G401.6 (cell line): ENCODE results near the gene ANKHD1.
"Not testable (repeated sequence)": the region's sequence is repeated elsewhere in the genome, so short reads cannot be mapped to it uniquely, and the experiment has no call there.

Experiments
- FAIRE-seq: peaks from 2 replicates; lab custom pipeline; 2012; peaks lifted over from hg19 to GRCh38; lab: Jason Lieb, UNC

ANKHD1 gene

DNA sequence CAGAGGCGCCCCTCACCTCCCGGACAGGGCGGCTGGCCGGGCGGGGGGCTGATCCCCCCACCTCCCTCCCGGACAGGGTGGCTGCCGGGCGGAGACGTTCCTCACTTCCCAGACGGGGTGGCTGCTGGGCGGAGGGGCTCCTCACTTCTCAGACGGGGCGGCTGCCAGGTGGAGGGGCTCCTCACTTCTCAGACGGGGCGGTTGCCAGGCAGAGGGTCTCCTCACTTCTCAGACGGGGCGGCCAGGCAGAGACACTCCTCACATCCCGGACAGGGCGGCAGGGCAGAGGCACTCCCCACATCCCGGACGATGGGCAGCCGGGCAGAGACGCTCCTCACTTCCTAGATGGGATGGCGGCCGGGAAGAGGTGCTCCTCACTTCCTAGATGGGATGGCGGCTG, 26.1 kb downstream of the ANKHD1 start:
- not testable (repeated sequence) for FAIRE-seq

DNA sequence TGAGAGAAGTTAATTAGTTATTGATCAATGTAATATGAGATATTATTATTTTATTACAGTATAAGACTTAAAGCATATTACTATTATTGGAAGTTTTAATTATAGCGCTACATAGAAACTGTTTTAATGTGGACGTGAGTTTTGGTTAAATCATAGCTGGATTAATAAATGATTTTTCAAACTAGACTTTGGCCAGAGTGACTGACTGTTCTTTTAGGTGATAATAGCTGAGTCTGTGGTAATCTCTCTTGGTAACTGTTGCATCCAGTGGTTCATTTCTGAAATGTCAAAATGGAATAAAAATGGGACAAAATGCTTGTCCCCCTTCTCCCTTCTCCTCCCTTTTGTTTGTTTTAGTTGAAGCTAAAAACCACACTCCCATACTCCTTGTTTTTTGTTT, 28.1 kb downstream of the ANKHD1 start:
- no peak for FAIRE-seq

DNA sequence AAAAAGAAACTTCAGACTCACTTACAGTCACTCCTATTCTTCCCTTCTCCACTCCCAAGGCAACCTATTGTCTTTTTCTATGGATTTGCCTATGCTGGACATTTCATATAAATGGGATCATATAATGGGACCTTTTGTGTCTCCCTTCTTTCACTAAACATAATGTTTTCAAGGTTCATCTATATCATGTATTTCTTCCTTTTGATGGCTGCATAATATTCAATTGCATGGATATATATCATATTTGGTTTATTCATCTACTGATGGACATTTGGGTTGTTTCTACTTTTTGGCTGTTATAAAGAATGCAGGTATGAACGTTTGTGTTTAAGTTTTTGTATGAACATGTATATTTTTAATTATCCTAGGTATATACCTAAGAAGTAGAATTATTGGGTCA, 30.6 kb downstream of the ANKHD1 start:
- peak; percentile 71 for FAIRE-seq

DNA sequence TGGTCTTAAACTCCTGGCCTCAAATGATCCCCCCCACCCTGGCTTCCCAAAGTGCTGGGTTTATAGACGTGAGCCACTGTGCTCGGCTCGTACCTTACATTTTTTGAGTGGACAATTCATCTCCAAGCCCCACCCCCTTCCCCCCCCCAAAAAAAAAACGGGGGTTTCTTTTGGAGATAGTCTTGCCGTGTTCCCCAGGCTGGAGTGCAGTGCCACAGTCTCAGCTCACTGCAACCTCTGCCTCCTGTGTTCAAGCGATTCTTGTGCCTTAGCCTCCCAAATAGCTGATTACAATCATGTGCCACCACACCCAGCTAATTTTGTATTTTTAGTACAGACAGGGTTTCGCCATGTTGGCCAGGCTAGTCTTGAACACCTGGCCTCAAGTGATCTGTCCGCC, 31.3 kb downstream of the ANKHD1 start:
- no peak for FAIRE-seq

DNA sequence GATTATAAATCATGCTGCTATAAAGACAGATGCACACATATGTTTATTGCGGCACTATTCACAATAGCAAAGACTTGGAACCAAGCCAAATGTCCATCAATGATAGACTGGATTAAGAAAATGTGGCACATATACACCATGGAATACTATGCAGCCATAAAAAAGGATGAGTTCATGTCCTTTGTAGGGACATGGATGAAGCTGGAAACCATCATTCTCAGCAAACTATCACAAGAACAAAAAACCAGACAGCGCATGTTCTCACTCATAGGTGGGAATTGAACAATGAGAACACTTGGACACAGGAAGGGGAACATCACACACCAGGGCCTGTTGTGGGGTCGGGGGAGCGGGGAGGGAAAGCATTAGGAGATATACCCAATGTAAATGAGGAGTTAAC, 55.7 kb downstream of the ANKHD1 start:
- FAIRE-seq, result not testable (repeated sequence)

DNA sequence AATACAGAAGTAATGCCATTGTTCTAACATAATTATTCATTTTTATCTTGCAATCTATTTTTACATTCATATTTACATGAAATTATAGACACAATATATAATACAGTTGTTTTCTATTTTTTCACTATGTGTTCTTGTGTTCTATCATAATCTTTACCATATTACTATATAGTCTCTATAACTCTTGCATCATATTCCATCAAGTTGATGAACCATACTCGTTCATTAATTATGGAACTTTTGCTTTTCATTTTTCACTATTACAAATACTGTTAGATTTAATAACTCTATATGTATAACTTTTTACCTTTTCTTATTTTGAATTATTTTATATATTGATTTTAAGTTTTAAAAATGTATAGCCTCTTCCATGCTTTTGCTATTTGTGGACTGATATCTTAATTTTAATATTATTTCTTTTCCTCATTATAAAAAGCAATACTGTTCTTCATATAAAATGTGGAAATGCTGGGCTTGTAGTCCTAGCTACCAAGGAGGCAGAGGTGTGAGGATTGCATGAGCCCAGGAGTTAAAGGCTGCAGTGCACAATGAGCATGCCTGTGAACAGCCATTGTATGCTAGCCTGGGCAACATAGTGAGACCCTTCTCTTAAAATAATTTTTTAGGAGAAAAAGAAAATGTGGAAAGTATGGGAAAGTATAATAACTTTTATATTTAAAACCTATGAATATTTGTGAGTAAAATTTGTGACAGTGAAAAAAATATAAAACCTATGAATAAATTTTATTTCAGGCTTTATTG, 65.5 kb downstream of the ANKHD1 start:
- FAIRE-seq, result peak; percentile 90

DNA sequence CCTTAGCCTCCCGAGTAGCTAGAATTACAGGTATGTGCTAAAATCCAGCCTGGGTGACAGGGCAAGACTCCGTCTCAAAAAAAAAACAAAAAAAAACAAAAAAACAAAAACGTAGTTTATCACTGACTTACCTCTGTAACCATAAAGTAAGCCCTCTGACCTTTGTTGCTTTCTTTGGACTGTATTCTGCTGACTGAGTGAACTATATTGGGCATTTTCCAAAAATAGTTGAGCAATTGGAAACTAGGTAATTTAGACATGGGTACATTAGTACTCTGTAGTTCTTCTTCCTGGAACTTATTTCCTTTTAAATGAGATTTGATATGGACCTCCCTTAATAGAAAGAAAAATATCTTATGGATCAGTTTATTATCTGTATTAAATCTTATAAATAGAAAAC, 66.6 kb downstream of the ANKHD1 start:
- peak; percentile 27 for FAIRE-seq

DNA sequence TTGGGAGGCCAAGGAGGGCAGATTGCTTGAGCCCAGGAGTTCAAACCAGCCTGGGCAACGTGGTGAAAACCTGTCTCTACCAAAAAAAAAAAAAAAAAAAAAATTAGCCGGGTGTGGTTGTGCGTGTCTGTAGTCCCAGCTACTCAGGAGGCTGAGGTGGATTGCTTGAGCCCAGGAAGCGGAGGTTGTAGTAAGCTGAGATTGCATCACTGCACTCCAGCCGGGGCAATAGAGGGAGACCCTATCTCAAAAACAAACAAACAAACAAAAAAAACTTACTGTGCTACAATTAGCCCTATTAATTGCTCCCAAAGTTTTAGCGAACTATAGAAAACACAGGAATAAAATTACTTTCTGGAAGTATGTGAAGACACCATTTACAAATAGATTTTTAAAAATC, 67.6 kb downstream of the ANKHD1 start:
- no peak for FAIRE-seq

DNA sequence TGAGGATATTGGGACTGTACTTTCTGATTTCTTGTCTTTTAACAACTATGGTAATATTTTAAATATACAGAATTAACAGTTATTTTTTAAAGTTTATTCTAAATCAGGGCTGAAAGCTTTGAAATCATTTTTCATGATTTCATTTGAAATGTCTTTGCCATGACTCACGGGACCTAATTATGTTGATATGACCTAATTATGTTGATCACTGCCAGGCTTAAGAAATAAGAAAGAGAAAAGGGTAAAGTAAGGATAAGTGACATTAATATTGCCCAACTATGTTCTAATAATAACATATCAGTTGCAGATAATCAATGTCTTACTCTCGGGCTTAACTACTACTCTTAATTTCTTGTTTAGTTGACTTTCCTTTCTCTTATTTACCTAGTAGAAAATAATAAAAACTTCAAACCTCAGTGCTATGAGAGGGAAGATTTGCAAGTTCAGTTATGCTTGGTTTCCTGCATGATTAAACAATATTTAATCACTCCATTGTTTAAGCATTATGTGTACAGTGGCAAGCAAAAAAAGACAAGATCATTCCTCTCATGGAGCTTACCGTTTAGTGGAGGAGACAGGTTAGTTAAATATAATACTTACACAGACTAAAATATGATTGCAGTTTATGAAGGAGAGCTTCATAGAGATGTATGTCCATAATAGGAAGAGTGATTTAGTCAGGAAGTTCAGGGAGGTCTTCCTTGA, 78.8 kb downstream of the ANKHD1 start:
- FAIRE-seq, result peak; percentile 63

DNA sequence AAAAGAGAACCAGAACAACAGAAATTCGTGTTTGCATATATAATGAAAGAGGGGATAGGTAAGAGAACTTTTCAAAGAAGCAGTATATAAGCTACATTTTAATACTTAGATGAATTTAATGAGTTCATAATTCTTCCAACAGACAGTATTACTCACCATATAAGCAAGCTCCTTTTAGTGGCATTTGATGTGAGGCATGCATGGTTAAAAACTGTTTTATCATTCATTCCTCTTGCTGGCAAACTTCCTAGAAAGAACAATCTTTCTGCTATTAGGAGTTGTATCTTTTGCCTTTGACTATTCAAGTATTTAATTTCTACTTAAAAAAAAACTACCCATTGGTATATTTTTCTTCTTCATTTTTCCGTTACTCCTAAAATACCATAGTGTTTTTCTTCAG, 80.1 kb downstream of the ANKHD1 start:
- FAIRE-seq, result no peak

DNA sequence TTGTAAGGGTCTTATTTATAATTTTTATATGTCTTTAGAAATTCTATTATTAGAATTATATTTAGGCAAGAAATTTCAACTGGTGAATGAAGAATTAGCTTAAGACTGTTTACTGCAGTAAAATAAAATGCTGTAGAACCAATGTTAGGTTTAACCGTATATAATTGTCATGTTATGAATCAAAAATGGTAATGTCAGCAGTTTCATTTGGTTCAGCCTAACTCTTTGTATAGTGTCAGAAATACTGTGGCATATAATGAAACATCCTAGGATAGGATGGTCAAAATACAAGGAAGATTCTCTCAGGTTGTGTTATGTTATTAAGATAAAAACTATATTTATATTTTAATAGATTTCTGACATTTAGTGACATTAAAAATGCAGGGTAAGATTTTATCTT, 81.4 kb downstream of the ANKHD1 start:
- FAIRE-seq, result peak; percentile 51

DNA sequence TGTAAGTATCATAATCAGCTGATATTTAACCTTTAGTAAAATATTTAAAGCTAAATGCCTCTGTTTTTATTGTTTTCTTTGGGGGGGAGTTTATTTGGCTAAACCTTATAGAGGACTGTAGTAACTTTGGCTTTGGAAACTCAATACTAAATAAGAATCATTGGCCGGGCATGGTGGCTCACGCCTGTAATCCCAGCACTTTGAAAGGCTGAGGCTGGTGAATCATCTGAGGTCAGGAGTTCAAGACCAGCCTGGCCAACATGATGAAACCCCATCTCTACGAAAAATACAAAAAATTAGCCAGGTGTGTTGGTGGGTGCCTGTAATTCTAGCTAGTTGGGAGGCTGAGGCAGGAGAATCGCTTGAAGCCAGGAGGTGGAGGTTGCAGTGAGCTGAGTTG, 86.5 kb downstream of the ANKHD1 start:
- FAIRE-seq, result not testable (repeated sequence)

DNA sequence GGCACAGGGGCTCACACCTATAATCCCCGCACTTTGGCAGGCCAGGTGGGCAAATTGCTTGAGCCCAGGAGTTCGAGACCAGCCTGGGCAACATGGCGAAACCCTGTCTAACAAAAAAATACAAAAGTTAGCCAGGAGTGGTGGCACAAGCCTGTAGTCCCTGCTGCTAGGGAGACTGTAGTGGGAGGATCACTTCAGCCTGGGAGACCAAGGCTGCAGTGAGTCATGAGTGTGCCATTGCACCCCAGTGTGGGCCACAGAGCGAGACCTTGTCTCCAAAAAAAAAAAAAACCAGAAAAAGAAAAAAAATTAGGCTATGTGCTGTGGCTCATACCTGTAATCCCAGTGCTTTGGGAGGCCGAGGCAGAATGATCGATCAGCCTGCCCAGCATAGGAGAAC, 87.3 kb downstream of the ANKHD1 start:
- FAIRE-seq, result no peak

DNA sequence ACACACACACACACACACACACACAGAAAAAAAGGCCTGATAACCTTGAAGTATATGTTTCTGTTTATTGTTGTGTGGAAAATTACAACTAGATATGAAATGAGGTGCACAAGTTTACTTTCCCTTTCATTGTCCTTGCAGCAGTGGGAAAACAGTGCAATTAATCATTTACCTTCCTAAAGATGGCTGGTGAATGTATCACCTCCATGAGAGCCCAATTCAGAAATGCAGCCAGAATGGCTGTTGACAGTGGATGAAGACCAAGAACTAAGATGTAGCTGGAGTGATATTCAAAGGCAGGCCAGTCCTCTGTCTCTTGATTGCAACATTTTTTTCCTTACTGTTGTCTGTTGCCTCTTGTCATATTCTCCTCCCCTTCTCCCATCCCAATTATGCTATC, 96.3 kb downstream of the ANKHD1 start:
- FAIRE-seq, result no peak

DNA sequence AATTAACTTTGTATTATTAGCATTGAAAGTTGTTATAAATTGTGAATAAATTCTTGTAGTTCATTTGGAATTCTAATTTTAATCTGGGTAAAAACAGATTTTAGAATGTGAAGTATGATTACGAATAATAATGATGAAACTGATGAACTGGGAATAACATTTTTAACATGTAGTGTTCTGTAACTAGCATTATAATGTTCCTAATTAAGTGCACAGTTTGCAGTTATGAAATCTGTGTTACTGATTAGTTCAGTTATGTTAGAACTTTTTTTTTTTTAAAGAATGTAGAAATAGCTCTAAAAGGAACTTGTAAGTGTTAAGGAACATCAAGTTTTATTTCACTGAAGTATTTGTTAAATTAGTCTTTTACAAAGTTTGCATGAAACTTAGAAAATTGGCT, 97.0 kb downstream of the ANKHD1 start:
- no peak for FAIRE-seq

DNA sequence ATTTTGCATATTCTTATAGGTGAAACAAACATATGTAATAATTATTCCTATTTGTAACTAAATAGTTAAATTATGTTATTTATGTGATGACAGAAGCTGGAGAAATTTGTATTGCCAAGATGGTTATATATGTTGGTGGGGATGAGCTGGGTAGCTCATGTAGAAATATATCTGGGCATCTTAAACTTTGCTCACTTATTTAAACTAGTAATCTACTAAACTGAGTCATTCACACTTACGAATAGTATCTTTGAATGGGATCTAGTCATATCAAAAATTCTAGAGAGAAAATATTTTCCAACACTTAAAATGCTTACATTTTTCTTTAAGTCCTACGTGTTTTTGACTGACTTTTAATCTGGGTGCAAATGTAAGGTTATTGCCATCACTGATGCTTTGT, 101.2 kb downstream of the ANKHD1 start:
- FAIRE-seq, result peak; percentile 37

DNA sequence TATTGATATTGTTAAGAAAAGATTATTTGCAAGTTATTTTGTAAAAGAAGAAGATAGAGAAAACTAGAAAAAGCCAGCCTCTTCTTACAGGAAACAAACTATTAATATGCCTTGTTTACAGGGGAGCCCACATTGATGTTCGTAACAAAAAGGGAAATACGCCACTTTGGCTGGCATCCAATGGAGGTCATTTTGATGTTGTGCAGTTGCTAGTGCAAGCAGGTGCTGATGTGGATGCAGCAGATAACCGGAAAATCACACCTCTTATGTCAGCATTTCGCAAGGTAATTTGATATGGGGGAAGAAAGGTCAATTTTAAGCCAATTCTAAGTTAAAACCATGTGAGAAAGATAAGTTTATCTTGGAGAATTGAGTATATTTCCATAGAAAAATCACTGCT, 108.3 kb downstream of the ANKHD1 start:
- FAIRE-seq, result no peak

DNA sequence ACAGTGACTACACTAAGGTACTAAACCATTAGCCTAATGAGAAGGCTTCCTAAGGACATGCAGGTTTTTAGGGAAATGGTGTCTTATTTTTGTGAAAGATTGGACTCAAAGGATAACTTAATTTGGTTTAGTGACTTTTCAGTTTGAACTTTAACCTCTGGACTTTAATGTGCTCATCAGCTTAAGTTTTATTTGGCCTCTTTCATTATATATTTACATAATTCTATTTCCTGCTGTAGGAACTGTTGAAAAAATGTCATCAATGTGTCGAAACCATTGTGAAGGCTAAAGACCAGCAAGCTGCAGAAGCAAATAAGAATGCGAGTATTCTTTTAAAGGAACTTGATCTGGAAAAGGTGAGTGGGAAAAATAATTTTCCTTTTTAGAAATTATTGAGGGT, 111.5 kb downstream of the ANKHD1 start:
- no peak for FAIRE-seq

DNA sequence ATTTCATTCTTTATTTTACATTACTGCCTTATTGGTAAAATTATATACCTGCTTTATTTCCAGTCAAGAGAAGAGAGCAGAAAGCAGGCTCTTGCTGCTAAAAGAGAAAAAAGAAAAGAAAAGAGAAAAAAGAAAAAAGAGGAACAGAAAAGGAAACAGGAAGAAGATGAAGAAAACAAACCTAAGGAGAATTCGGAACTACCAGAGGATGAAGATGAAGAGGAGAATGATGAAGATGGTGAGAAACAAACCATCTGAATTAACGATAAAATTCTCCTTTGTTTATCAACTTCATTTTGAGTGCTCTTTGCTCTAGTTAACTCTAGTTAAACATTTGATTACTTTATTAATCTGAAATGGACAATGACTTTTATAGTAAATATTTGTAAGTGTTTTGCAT, 122.4 kb downstream of the ANKHD1 start:
- peak; percentile 30 for FAIRE-seq

DNA sequence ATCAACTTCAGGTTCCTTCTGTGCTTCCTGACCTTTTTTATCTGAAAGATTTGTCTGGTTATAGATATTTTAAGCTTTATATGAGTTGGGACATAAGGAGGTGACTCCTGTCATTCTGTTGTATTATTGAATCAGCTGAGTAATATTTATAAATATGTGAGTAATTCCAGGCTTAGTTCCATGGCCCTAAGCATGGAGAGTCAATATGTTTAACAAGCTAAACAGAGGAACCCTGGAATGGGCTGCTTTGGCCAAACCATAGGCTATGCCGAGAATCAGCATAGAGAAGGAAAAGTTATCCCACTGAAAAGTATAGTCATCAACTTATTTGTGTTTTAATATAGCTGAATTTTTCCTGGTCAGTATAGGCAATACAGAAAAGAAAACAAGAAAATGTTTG, 138.6 kb downstream of the ANKHD1 start:
- no peak for FAIRE-seq

DNA sequence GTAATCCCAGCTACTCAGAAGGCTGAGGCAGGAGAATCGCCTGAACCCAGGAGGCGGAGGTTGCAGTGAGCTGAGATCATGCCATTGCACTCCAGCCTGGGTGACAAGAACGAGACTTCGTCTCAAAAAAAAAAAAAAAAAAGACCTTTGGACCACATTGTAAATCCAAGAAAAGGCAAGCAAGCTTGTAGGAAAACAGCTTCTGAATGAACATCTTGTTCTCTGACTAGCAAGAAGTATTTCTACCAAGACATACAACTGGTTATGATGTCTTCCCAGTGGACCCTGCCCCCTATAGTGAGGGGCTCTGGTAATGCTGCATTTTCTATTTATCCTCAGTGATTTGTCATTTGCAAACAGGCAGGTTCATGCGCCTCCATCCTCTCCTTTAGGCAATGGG, 141.3 kb downstream of the ANKHD1 start:
- FAIRE-seq, result no peak

DNA sequence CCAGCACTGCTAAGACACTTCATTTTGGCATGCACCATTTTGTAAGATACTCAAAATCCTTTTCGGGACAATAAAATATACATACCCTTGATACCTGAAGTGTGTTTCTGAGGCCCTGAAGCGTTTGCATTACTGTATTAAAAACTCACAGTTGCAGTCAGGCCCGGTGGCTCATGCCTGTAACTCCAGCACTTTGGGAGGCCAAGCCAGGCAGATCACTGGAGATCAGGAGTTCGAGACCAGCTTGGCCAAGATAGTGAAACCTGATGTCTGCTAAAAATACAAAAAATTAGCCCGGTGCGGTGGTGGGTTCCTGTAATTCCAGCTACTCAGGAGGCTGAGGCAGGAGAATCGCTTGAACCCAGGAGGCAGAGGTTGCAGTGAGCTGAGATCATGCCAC, 143.4 kb downstream of the ANKHD1 start:
- no peak for FAIRE-seq

DNA sequence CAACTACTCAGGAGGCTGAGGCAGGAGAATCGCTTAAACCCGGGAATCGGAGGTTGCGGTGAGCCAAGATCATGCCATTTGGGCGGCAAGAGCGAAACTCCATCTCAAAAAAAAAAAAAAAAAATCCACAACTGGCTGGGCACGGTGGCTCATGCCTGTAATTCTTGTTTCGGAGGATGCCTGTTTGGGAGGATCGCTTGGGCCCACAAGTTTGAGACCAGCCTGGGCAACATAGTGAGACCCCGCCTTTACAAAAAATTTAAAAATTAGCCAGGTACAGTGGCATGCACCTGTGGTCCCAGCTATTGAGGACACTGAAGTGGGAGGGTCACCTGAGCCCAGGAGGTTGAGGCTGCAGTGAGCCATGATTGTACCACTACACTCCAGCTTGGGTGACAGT, 144.0 kb downstream of the ANKHD1 start:
- FAIRE-seq, result no peak

DNA sequence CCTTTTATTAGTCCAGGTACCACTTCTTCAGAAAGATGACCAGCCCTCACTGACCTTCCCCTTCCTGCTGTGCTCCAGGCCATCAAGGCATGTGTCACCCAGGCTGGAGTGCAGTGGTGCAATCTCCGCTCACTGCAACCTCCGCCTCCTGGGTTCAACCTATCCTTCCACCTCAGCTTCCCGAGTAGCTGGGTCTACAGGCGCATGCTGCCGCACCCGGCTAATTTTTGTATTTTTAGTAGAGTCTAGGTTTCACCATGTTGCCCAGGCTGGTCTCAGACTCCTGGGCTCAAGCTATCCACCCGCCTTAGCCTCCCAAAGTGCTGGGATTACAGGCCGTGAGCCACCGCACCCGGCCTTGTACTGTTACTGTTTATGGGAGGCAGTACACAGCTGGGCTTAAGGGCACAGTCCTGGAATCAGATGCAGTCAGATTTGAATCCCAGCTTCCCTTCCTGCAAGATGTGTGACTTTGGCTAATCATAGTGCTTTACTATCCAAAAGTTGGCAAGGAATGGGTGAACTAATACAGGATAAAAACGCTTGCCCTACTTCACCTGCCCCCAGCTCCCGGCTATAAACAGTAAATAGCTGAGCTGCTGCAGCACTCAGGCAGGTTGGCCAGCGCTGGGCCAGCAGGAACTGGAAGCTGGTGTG, 145.3 kb downstream of the ANKHD1 start:
- FAIRE-seq, result no peak
